ENCODE results near the gene CACNA1H.

GRCh38 chr16:1160773-1161348, 8.0 kb downstream of the CACNA1H start:
- no peak for TF ChIP-seq MAX (IDR thresholded peaks at IDR 0.05; ENCODE audit: insufficient read depth, insufficient read length)
- TF ChIP-seq CTCF (IDR thresholded peaks at IDR 0.05; ENCODE audit: extremely low read depth in 1 of 2, insufficient read depth in 1 of 2, low read depth in 1 of 2, low read length in 2 of 2), result no peak
- TF ChIP-seq POLR2A (IDR thresholded peaks at IDR 0.05; ENCODE audit: low read depth, low read length), result no peak
- TF ChIP-seq EZH2 (IDR thresholded peaks at IDR 0.05; ENCODE audit: borderline replicate concordance, low read depth, low read length, severe bottlenecking), result no peak
- TF ChIP-seq POLR2AphosphoS5 (IDR thresholded peaks at IDR 0.05; ENCODE audit: insufficient read depth, low read depth, low read length), result no peak
- no peak for TF ChIP-seq FOS (IDR thresholded peaks at IDR 0.05; ENCODE audit: borderline replicate concordance, insufficient read depth, low read length)
- TF ChIP-seq JUN (IDR thresholded peaks at IDR 0.05; ENCODE audit: borderline replicate concordance, insufficient read depth, insufficient read length, low read depth), result no peak
- TF ChIP-seq MYC (IDR thresholded peaks at IDR 0.05; ENCODE audit: low read depth, low read length), result no peak

Data from endothelial cell of umbilical vein (primary cell).